HepG2 (cell line): ENCODE results near the gene DENND5B. TPM values are rescaled to one million over a fixed set of nuclear protein-coding genes. Genes with fewer than 3 reads are reported as not detected.

Experiments
- ATAC-seq: fragments of 200-7000 bp; cut with Tn5 transposase; 3 replicates; pipeline ENCODE4 v1.9.1; 2020; ENCODE audit warnings: mild to moderate bottlenecking, moderate library complexity
- BruUV-seq: library from RNA; stranded (reverse); fragments of 400-500 nt; replicated peaks from 2 replicates; lab custom pipeline; 2021; lab: Mats Ljungman, UMichigan
- CTCF ChIA-PET: fragments of 300-600 bp; formaldehyde crosslinking; extraction: SDS; loops from one replicate; lab custom pipeline; 2021; ENCODE audit warnings: low total read pairs, inconsistent platforms, low intra/inter-chr PET ratio; lab: Yijun Ruan, JAX
- POLR2A ChIA-PET: fragments of 350-600 bp; sonication (Branson Sonifier 250); formaldehyde crosslinking; loops from one replicate; lab custom pipeline; 2020; ENCODE audit warnings: antibody characterized with exemption, inconsistent platforms; lab: Yijun Ruan, JAX
- DNase-seq: peaks from one replicate; pipeline ENCODE4 v3.0.0-alpha.2; 2015; ENCODE audit warnings: low spot score
- FAIRE-seq: peaks from 3 replicates; lab custom pipeline; 2011; peaks lifted over from hg19 to GRCh38; lab: Jason Lieb, UNC
- H2AFZ ChIP-seq: one replicate; pipeline ENCODE4 v1.6.1; 2011; ENCODE audit warnings: low read length, inconsistent platforms
- H3K27ac ChIP-seq: fragments of 300-600 bp; 3 replicates; pipeline ENCODE4 v1.8.0; 2011; ENCODE audit warnings: mixed run types, mild to moderate bottlenecking, mixed read lengths, low read length, inconsistent platforms; ENCODE audit not compliant: insufficient read depth; ENCODE audit errors: extremely low read length
- H3K27me3 ChIP-seq, 2 experiments: fragments of 200-600 bp in 1 of 2; 2 replicates in 1 of 2; 3 replicates in 1 of 2; pipeline versions ENCODE4 v1.6.0 to v1.8.0; 2011; ENCODE audit warnings: low read length in 2 of 2, mild to moderate bottlenecking in 2 of 2, moderate library complexity in 2 of 2, inconsistent platforms in 1 of 2; ENCODE audit not compliant: insufficient read depth in 2 of 2, control insufficient read depth in 1 of 2
- H3K36me3 ChIP-seq, 2 experiments: fragments of 200-600 bp in 1 of 2; replicated peaks in 1 of 2; 2 replicates in 1 of 2; 3 replicates in 1 of 2; pipeline versions ENCODE4 v1.5.1 to v1.8.0; 2011; ENCODE audit warnings: low read length in 2 of 2, inconsistent platforms in 1 of 2; ENCODE audit not compliant: insufficient read depth in 2 of 2, control insufficient read depth in 1 of 2
- H3K4me1 ChIP-seq: 2 replicates; pipeline ENCODE4 v1.5.1; 2012; ENCODE audit warnings: low read length, inconsistent platforms; ENCODE audit not compliant: insufficient read depth
- H3K4me2 ChIP-seq: 2 replicates; pipeline ENCODE4 v1.6.0; 2011; ENCODE audit warnings: low read depth, low read length, inconsistent platforms
- H3K4me3 ChIP-seq, 3 experiments: fragments of 200-600 bp in 1 of 3; sonication (generic), shearing (Covaris generic) in 1 of 3; replicated peaks in 1 of 3; 2 replicates each; pipeline ENCODE4 v1.5.1; 2011 to 2016; ENCODE audit warnings: low read length in 3 of 3, inconsistent platforms in 2 of 3, low read depth in 2 of 3, mild to moderate bottlenecking in 2 of 3, control low read depth in 1 of 3, mixed read lengths in 1 of 3; ENCODE audit not compliant: insufficient read depth in 1 of 3
- H3K79me2 ChIP-seq: one replicate; pipeline ENCODE4 v1.6.1; 2011; ENCODE audit warnings: low read length, inconsistent platforms; ENCODE audit not compliant: insufficient read depth
- H3K9ac ChIP-seq: 2 replicates; pipeline ENCODE4 v1.6.0; 2011; ENCODE audit warnings: mild to moderate bottlenecking, low read depth, low read length, inconsistent platforms; ENCODE audit not compliant: insufficient read depth
- H3K9me3 ChIP-seq: 2 replicates; pipeline ENCODE4 v1.5.1; 2012; ENCODE audit warnings: mild to moderate bottlenecking, low read length
- H4K20me1 ChIP-seq: 2 replicates; pipeline ENCODE4 v1.6.0; 2011; ENCODE audit warnings: inconsistent platforms, mild to moderate bottlenecking, low read length, moderate library complexity; ENCODE audit not compliant: insufficient read depth
- FLYWCH1 ChIP-seq: sonication (generic); formaldehyde crosslinking; IDR thresholded peaks from 2 replicates; pipeline ENCODE4 v1.8.1; 2023; ENCODE audit warnings: mild to moderate bottlenecking, missing genetic modification reagents
- GATA4 ChIP-seq: sonication (generic); IDR thresholded peaks from 2 replicates; pipeline ENCODE4 v1.6.1; 2016; ENCODE audit warnings: antibody characterized with exemption, low read depth, borderline replicate concordance
- HDAC1 ChIP-seq: sonication (generic); formaldehyde crosslinking; IDR thresholded peaks from 2 replicates; pipeline ENCODE4 v1.5.1; 2020; ENCODE audit warnings: mild to moderate bottlenecking, missing genetic modification reagents
- KLF9 ChIP-seq: IDR thresholded peaks from 2 replicates; pipeline ENCODE4 v1.6.1; 2016; ENCODE audit warnings: low read depth
- MTA3 ChIP-seq: sonication (generic); formaldehyde crosslinking; IDR thresholded peaks from 2 replicates; pipeline ENCODE4 v1.4.0; 2020; ENCODE audit warnings: missing genetic modification reagents
- SIN3A ChIP-seq: IDR thresholded peaks from 2 replicates; pipeline ENCODE4 v1.6.1; 2011; ENCODE audit warnings: low read depth, mild to moderate bottlenecking, control low read depth, low read length, borderline replicate concordance
- ZNF761 ChIP-seq: sonication (generic); formaldehyde crosslinking; conservative IDR thresholded peaks from 2 replicates; pipeline ENCODE4 v1.4.0; 2020; ENCODE audit warnings: mild to moderate bottlenecking, missing genetic modification reagents
- ZNF839 ChIP-seq: sonication (generic); formaldehyde crosslinking; IDR thresholded peaks from 2 replicates; pipeline ENCODE4 v1.4.0; 2020; ENCODE audit warnings: missing genetic modification reagents, mild to moderate bottlenecking, borderline replicate concordance
- ZNF850 ChIP-seq: sonication (generic); formaldehyde crosslinking; conservative IDR thresholded peaks from 2 replicates; pipeline ENCODE4 v1.9.0; 2021; ENCODE audit warnings: mild to moderate bottlenecking, missing genetic modification reagents
- ZSCAN12 ChIP-seq: sonication (generic); formaldehyde crosslinking; IDR thresholded peaks from 2 replicates; pipeline ENCODE4 v1.9.0; 2021; ENCODE audit warnings: mild to moderate bottlenecking, missing genetic modification reagents
- ZSCAN31 ChIP-seq: sonication (generic); formaldehyde crosslinking; IDR thresholded peaks from 2 replicates; pipeline ENCODE4 v1.5.0; 2020; ENCODE audit warnings: low read depth, mild to moderate bottlenecking, missing genetic modification reagents
- WGBS: methylation state at CpG from one replicate; pipeline ENCODE4 v1.1.6; 2017; ENCODE audit warnings: low lambda C conversion rate; 5-methylcytosine and 5-hydroxymethylcytosine counted together
- in situ Hi-C: cut with HindIII; loops from 2 replicates; pipeline ENCODE4 v1.10.0; 2017; ENCODE audit warnings: low pct_unique_long_range_greater_than_20kb; ENCODE audit not compliant: extremely low pct_ligation_motif_present
- intact Hi-C: fragments of 100-400 bp; cut with micrococcal nuclease; formaldehyde crosslinking; loops from one replicate; pipeline ENCODE4 v1.10.0; 2022; ENCODE audit not compliant: unreplicated experiment
- polyA plus RNA-seq, 8 experiments: library from polyadenylated mRNA; depleted of rRNA in 3 of 8; stranded (reverse) in 7 of 8; unstranded in 1 of 8; fragments of >200 nt; fragmentation: Illumina TruSeq in 4 of 8; extraction: Trizol in 4 of 8; gene quantifications; 2 replicates each; pipeline versions ENCODE4 v1.2.1 to v1.2.3, GENCODE V29; 2011 to 2016; ENCODE audit warnings: low read depth in 4 of 8, missing spikeins in 1 of 8, mixed read lengths in 1 of 8; ENCODE audit not compliant: insufficient read depth in 1 of 8
- total RNA-seq, 5 experiments: library from RNA; depleted of rRNA; stranded (reverse); fragments of >200 nt; fragmentation: Illumina TruSeq; extraction: Trizol; gene quantifications; 2 replicates each; pipeline ENCODE4 v1.2.3, GENCODE V29; 2016; ENCODE audit warnings: low read depth in 1 of 5
- TF ChIP-seq, protein P1 (sequence below): IDR thresholded peaks from 2 replicates; pipeline ENCODE4 v1.6.1; 2012; ENCODE audit warnings: inconsistent platforms
- TF ChIP-seq, protein P2 (sequence below): sonication (generic); formaldehyde crosslinking; IDR thresholded peaks from 2 replicates; pipeline ENCODE4 v1.5.0; 2020; ENCODE audit warnings: missing genetic modification reagents
- TF ChIP-seq, protein P3 (sequence below): IDR thresholded peaks from 2 replicates; pipeline ENCODE4 v1.6.1; 2016; ENCODE audit warnings: control low read depth
- TF ChIP-seq, protein P4 (sequence below): sonication (generic); formaldehyde crosslinking; IDR thresholded peaks from 2 replicates; pipeline ENCODE4 v1.4.0; 2020; ENCODE audit warnings: missing genetic modification reagents
- TF ChIP-seq, protein P5 (sequence below): sonication (generic); formaldehyde crosslinking; IDR thresholded peaks from 2 replicates; pipeline ENCODE4 v1.8.1; 2023; ENCODE audit warnings: missing genetic modification reagents, mild to moderate bottlenecking, borderline replicate concordance

Gene DENND5B
- total and polyA plus RNA-seq, 2 of the 13 experiments (the other 11 are each of a cell fraction or from before 2014, with no cell fraction given) = 14.7 to 18.7 TPM

DNA sequence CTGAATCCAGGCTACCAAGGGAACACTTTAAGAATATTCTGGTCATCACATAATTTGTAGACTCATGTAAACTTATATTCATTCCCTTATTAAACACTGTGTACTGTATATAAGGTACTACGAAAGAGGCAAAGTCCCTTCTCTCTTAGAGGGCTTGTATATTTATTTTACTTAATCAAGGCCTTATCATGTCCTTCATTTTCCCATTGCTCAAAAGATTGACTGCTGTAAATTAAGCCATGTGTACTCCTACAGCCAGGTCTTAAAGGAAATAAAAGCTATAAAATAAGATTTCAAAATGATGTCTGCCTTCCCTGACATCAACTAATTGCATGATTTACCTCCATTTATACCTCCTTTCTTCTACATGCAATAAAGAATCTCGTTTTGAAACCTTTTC, 5.0 kb downstream of the DENND5B start:
- intact Hi-C loops = loop anchor here (5.0 kb wide), 1 partner anchor 154 kb away; no protein-coding TSS in a partner anchor
- H3K4me1 ChIP-seq = peaks cover 37% of the 10 kb centered on the region
- no peak for ATAC-seq

More for the DNA sequence above, 5.0 kb downstream of the DENND5B start:
- WGBS = 77% methylated on average over 2 of the region's 2 CpGs
- in situ Hi-C loops = no loop called here
- no peaks in the 10 kb centered on the region for H3K36me3 ChIP-seq
- H3K9ac ChIP-seq = no peak overlapping the region
- peaks cover 80% of the 10 kb centered on the region for H3K79me2 ChIP-seq
- no peak overlapping the region for H2AFZ ChIP-seq
- H3K27me3 ChIP-seq = no peaks in the 10 kb centered on the region
- no peak for DNase-seq
- H3K27ac ChIP-seq = no peak overlapping the region
- CTCF ChIA-PET = no interaction called here
- H4K20me1 ChIP-seq = peaks cover 13% of the 10 kb centered on the region; the same call in 1 of the 2 replicates
- no peak for FAIRE-seq
- H3K4me3 ChIP-seq = no peak overlapping the region
- POLR2A ChIA-PET = no interaction called here
- TF ChIP-seq ZSCAN31 (CRISPR knock-in tag) = no peak
- TF ChIP-seq HDAC1 (CRISPR knock-in tag) = no peak
- no peak for TF ChIP-seq ZNF761 (CRISPR knock-in tag)
- TF ChIP-seq, protein P1, sequence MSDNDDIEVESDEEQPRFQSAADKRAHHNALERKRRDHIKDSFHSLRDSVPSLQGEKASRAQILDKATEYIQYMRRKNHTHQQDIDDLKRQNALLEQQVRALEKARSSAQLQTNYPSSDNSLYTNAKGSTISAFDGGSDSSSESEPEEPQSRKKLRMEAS = no peak
- TF ChIP-seq MTA3 (CRISPR knock-in tag) = no peak
- TF ChIP-seq, protein P2, sequence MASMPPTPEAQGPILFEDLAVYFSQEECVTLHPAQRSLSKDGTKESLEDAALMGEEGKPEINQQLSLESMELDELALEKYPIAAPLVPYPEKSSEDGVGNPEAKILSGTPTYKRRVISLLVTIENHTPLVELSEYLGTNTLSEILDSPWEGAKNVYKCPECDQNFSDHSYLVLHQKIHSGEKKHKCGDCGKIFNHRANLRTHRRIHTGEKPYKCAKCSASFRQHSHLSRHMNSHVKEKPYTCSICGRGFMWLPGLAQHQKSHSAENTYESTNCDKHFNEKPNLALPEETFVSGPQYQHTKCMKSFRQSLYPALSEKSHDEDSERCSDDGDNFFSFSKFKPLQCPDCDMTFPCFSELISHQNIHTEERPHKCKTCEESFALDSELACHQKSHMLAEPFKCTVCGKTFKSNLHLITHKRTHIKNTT (CRISPR knock-in tag) = no peak
- TF ChIP-seq, protein P3, sequence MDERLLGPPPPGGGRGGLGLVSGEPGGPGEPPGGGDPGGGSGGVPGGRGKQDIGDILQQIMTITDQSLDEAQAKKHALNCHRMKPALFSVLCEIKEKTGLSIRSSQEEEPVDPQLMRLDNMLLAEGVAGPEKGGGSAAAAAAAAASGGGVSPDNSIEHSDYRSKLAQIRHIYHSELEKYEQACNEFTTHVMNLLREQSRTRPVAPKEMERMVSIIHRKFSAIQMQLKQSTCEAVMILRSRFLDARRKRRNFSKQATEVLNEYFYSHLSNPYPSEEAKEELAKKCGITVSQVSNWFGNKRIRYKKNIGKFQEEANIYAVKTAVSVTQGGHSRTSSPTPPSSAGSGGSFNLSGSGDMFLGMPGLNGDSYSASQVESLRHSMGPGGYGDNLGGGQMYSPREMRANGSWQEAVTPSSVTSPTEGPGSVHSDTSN (CRISPR knock-in tag) = no peak
- TF ChIP-seq FLYWCH1 (CRISPR knock-in tag) = no peak
- no peak for TF ChIP-seq SIN3A
- TF ChIP-seq, protein P4, sequence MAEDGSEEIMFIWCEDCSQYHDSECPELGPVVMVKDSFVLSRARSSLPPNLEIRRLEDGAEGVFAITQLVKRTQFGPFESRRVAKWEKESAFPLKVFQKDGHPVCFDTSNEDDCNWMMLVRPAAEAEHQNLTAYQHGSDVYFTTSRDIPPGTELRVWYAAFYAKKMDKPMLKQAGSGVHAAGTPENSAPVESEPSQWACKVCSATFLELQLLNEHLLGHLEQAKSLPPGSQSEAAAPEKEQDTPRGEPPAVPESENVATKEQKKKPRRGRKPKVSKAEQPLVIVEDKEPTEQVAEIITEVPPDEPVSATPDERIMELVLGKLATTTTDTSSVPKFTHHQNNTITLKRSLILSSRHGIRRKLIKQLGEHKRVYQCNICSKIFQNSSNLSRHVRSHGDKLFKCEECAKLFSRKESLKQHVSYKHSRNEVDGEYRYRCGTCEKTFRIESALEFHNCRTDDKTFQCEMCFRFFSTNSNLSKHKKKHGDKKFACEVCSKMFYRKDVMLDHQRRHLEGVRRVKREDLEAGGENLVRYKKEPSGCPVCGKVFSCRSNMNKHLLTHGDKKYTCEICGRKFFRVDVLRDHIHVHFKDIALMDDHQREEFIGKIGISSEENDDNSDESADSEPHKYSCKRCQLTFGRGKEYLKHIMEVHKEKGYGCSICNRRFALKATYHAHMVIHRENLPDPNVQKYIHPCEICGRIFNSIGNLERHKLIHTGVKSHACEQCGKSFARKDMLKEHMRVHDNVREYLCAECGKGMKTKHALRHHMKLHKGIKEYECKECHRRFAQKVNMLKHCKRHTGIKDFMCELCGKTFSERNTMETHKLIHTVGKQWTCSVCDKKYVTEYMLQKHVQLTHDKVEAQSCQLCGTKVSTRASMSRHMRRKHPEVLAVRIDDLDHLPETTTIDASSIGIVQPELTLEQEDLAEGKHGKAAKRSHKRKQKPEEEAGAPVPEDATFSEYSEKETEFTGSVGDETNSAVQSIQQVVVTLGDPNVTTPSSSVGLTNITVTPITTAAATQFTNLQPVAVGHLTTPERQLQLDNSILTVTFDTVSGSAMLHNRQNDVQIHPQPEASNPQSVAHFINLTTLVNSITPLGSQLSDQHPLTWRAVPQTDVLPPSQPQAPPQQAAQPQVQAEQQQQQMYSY (CRISPR knock-in tag) = no peak
- TF ChIP-seq ZSCAN12 (CRISPR knock-in tag) = no peak
- no peak for TF ChIP-seq ZNF850 (CRISPR knock-in tag)
- TF ChIP-seq GATA4 = no peak
- TF ChIP-seq, protein P5, sequence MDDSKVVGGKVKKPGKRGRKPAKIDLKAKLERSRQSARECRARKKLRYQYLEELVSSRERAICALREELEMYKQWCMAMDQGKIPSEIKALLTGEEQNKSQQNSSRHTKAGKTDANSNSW (CRISPR knock-in tag) = no peak
- no peak for TF ChIP-seq ZNF839 (CRISPR knock-in tag)
- TF ChIP-seq KLF9 = no peak
- H3K9me3 ChIP-seq = no peaks in the 10 kb centered on the region
- no peak overlapping the region for H3K4me2 ChIP-seq
- BruUV-seq = no TSS peak
